Testis (tissue), 2 donors: ENCODE data around the gene DIP2B.

Experiments
- POLR2A ChIP-seq: fragments of 450-650 bp; IDR thresholded peaks from one replicate; pipeline ENCODE4 v1.6.1; 2017; ENCODE audit warnings: antibody characterized with exemption, mild to moderate bottlenecking, moderate library complexity
- TF ChIP-seq, protein P1 (sequence below), 3 experiments: fragments of 450-650 bp in 2 of 3; fragments of 200-600 bp in 1 of 3; sonication (generic) in 1 of 3; IDR thresholded peaks; one replicate each; pipeline ENCODE4 v1.5.1; 2016 to 2019; ENCODE audit warnings: antibody characterized with exemption in 3 of 3, mild to moderate bottlenecking in 2 of 3, moderate library complexity in 1 of 3

DNA sequence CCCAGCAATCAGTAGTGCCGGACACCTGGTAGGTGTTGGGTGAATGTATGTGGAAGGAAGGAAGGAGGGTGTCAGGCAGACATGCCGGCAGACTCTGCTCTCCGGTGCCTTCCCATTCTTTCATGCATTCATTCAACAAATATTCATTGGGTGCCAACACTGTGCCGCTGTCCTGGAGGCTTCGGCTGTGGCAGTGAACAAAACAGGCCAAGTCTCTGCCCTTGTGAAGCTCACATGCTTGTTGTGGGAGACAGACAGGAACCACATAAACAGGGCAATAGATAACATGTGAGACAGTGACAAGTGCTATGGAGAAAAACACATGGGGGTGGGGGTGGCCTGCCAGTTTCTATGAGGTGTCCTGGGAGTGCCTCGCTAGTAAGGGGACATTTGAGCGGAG lies 202.6 kb downstream of the DIP2B start:
- TF ChIP-seq, protein P1, sequence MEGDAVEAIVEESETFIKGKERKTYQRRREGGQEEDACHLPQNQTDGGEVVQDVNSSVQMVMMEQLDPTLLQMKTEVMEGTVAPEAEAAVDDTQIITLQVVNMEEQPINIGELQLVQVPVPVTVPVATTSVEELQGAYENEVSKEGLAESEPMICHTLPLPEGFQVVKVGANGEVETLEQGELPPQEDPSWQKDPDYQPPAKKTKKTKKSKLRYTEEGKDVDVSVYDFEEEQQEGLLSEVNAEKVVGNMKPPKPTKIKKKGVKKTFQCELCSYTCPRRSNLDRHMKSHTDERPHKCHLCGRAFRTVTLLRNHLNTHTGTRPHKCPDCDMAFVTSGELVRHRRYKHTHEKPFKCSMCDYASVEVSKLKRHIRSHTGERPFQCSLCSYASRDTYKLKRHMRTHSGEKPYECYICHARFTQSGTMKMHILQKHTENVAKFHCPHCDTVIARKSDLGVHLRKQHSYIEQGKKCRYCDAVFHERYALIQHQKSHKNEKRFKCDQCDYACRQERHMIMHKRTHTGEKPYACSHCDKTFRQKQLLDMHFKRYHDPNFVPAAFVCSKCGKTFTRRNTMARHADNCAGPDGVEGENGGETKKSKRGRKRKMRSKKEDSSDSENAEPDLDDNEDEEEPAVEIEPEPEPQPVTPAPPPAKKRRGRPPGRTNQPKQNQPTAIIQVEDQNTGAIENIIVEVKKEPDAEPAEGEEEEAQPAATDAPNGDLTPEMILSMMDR (IDR thresholded peaks at IDR 0.05): no peak
- TF ChIP-seq POLR2A: no peak
